Activated CD4-positive, alpha-beta T cell treated with anti-CD3 and anti-CD28 coated beads, Interleukin-2, amount 50 U/mL, for 48 hours (primary cell): ENCODE measurements around the gene SLC16A9.
"Not testable (repeated sequence)": the region's sequence is repeated elsewhere in the genome, so short reads cannot be mapped to it uniquely, and the experiment has no call there.

ENCODE experiments used
- DNase-seq, 2 experiments: peaks; one replicate each; pipeline ENCODE4 v3.0.0-alpha.2; 2020

SLC16A9 gene

GRCh38 chr10:59672150-59672875, 37.3 kb downstream of the SLC16A9 start:
- no peak for DNase-seq

- DNase-seq: no peak
Observed at GRCh38 chr10:59670269-59670668, 39.4 kb downstream of the SLC16A9 start.

DNA sequence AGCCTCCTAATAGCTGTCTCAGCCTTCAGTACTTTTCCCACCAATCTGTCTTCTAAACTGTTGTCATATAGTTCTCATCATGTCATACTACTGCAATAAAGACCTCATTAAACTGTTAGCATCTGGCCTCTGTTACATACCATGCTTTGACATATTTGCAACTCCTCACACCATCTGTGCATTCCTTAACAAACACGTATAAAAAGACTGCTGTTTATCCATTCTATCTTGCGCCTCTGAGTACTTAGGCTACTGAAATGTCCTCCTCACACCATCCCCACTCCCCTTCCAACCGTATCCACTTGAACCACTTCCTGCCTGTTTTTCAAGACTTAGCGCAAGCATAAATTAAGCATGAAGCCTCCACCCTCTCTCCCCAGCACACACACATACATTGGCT, 41.6 kb downstream of the SLC16A9 start:
- DNase-seq: no peak

DNA sequence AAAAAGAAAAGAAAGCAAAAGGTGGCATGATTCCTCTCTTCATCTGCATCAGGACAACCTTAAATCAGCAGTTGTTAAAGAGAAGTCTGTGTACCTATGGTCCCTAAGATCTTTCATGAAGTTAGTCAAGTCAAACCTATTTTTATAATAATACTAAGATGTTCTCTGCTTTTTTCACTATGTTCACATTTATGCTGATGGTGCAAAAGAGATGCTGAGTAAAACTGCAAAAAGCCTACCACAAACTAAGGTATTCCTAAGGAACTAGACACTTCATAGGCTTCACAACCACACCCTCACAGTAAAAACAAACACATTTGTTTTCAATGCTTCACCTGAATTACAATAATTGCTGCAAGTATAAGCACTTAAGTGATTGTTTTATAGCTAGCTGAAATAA, 43.3 kb downstream of the SLC16A9 start:
- no peak for DNase-seq

DNA sequence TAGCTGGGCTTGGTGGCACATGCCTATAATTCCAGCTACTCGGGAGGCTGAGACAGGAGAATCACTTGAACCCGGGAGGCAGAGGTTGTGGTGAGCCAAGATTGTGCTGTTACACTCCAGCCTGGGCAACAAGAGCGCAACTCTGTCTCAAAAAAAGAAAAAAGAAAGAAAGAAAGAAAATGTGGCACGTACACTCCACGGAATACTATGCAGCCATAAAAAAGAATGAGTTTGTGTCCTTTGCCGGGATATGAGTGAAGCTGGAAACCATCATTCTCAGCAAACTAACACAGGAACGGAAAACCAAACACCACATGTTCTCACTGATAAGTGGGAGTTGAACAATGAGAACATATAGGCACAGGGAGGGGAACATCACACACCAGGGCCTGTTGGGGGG, 46.4 kb downstream of the SLC16A9 start:
- not testable (repeated sequence) for DNase-seq

GRCh38 chr10:59657724-59658123, 51.9 kb downstream of the SLC16A9 start:
- DNase-seq: no peak

GRCh38 chr10:59655309-59655708, 54.3 kb downstream of the SLC16A9 start:
- no peak for DNase-seq

DNA sequence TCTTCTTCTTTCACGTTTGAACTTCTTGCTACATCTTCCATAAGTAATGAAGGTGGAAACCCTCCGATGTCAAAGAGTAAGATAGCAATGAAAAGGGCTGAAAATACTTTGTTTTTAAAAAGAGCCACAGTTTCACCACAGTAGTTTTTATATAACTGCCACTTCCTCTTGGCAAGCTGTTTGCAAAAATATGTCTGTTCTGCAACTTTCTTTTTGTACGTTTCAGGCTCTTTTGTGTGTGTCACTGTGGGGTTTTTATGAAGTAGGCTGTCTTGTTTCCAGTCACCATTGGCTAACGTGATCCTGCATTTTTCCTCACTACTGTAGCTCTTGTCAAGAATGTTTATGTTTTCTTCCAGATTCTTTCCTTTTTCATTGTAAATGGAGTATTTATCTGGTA, 55.6 kb downstream of the SLC16A9 start:
- no peak for DNase-seq

DNA sequence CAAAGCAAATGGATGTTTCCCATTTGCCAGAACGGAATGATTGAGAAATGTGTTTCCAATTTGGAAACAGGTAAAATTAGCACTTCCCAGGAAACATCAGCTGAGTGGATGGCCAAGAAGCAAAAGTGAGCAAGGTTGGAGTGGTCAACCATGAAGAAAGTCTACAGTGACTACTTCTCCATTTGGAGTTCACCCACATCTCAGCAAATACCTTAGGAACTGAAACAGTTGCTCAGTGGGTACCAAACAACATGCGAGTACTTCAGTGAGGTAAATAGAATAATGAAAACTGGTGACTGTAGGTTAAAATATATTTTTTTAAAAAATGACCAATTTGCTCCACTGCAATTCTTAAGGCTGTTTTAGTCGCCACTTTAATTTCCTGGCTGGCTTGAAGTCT, 57.7 kb downstream of the SLC16A9 start:
- DNase-seq: no peak

DNA sequence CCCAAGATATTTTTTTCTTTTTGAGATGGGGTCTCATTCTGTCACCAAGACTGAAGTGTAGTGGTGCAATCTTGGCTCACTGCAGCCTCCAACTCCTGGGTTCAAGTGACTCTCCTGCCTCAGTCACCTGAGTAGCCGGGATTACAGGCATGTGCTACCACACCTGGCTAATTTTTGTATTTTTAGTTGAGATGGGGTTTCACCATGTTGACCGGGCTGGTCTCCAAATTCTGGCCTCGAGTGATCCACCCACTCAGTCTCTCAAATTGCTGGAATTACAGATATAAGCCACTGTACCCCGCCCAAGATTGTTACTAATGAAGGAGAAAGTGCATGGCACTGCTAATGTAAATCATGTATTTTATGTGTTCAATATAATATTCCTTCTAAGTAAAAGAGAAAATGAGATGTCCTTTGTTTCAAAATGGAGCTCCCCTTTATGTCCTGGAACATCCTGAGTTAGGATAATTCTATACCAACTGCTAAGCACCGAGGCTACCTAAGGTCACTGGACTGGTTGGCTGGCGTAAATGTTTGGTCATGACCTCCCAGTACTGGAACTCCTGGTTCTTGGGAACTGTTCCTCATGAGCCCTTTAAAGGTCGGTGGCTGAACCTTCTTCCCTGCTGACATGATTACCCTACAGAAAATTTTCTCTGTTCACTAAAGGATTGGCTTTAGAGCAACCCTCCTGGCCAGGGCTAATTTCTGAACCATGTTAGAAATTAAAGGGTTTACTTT, 59.9 kb downstream of the SLC16A9 start:
- DNase-seq: no peak

DNA sequence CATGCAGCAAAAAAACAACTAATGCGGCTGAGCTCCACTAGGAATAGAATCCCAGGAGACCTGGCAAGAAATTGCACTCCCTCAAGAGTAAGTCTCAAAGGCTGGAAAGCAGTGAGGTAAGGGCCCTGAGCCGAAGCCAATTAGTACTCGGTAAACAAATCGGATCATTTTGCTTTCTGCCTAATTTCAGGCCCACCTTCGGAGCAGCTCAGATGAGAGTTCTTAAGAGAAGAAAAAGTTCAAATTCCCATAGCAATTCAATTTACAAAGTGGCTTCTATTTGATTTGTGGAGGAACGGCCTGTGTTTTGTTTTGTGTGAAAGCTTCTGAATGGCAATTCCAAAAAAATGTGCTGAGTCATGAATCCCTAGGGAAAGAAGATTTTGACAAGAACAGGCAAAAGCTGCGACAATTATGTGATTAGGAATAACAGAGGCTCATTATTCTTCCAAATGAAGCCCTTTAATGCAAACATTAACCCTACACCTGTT, 60.9 kb downstream of the SLC16A9 start:
- no peak for DNase-seq

DNA sequence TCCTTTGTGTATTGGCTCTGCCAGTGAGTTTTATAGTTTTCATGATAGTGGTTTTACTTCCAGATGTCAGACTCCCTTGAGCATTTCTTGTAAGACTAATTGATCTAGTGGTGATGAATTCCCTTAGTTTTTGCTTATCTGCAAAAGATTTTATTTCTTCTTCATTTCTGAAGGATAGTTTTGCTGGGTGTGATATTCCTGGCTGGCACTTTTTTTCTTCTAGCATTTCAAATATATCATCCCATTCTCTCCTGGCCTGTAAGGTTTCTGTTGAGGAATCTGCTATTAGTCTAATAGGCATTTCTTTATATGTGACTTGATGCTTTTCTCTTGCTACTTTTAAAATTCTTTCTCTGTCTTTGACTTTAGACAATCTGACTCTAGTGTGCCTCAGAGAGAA, 64.8 kb downstream of the SLC16A9 start:
- DNase-seq: no peak

- not testable (repeated sequence) for DNase-seq
Observed at GRCh38 chr10:59641688-59642087, 68.0 kb downstream of the SLC16A9 start.

DNA sequence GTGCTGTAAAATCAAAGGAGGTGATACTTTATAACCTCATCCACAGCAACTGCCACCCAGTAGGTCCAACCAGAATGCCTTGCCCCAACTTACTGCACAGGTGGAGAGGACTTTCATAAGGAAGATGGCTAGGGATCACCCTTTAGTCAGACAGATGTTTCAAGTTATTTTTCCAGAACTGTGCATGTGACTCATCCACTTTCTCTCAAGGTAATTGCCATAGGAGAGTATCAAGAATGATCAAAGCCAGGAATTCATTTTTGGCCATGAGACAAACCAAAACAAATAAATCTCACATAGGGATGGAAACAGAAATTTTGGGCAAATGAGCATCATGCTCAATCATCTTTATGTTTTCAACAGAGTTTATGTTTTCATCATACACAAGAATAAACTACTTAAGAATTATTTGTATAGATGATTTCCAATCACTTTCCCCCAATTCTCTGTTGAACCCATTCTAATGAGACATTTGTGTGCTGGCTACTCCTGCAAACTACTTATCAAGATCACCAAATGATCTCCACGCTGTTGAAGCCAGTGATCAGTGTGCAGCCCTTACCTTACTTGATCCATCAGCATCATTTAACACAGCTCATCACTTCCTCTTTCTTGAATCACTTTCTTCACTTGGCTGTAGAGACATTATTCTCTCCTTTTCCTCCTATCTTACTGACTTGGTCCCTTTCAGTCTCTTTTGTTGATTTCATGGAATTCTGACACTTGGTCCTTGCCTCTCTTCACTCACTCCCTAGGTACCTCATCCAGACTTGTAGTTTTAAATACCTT, 74.0 kb downstream of the SLC16A9 start:
- no peak for DNase-seq

DNA sequence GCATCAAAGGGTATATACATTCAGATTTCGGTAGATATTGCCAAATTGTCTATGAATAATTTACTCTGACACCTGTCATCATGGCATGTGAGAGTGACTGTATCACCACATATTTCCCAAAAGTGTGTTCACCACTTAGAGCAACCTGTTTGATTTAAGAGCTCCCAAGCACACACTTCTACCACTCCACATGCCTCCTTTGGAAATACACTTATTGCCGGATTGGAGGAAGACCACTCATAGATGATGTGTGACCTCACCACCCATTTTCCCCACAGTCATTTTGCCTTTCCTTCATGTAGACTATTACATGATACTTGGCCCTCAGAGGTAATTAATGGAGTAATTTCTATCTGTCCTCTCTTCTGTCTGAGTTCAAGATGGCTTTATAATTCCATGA, 75.5 kb downstream of the SLC16A9 start:
- no peak for DNase-seq

- no peak for DNase-seq
Observed at GRCh38 chr10:59633063-59633462, 76.6 kb downstream of the SLC16A9 start.

- DNase-seq: no peak
Observed at GRCh38 chr10:59631882-59632807, 77.5 kb downstream of the SLC16A9 start.

- DNase-seq: no peak
Observed at GRCh38 chr10:59631237-59631636, 78.4 kb downstream of the SLC16A9 start.

DNA sequence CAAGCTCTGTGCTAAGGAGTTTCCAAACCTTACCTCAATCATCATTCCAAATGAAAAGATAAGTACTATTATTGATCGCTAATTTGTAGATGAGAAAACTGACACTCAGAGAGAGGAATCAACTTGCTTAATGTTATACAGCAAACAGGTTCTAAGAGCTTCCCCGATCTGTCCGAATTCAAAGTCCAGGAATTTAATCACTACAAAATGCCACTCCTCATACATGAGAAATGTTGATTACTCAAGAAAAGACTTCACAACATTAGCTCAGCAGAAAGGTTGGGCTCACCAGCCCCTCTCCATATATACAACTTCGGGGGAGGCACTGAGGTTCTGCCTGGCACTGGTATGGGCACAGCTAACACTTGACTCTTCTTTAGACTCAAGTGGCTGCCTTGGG, 80.7 kb downstream of the SLC16A9 start:
- no peak for DNase-seq

DNA sequence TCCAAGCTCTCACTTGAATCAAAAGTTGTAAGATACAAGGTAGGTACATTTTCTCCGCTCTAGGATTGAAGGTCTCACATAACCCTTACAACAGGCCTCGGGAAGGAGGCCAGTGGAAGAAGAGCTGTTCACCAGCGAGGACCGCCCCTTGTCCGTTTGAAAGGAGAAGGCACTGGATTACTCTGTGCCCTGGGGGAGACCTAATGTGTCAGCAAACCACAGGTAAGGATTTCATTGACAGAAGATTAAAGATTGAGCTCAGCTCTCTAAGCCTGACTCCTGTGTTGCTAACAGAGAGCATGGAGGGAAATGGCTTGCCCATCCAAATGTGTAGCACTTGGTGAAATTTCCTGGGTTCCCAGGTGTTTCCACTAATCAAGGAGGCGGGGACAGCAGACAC, 81.2 kb downstream of the SLC16A9 start:
- DNase-seq: no peak

DNA sequence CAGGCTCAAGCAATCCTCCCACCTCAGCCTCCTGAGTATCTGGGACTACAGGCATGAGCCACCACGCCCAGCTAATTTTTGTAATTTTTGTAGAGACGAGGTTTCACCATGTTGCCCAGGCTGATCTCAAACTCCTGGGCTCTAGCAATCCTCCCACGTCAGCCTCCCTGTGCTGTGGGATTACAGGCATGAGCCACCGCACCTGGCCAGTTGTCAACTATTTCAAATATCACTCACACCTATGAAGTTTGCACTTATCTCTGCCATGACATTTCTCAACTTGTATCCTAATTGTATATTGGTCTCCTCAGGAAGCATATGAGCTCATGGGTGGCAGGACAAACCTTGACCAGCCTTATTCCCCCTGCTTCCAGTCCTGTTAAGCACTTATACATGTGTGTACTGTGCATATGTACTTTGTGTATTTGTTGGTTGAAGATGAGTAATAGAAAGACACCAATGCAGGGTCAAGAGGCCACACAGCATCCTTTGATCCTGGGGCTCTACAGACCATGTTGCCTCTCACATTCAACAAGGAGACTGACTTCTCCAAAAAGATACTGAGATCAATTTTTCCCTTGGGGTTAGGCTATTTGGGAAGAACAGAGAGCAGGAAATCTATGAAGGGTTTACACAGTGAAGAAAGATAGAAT, 82.2 kb downstream of the SLC16A9 start:
- DNase-seq: no peak

GRCh38 chr10:59626523-59626869, 83.2 kb downstream of the SLC16A9 start:
- DNase-seq: no peak
